Neural progenitor cell (in vitro differentiated cells): ENCODE results near the gene UBE2V1. TPM values are rescaled to one million over a fixed set of nuclear protein-coding genes. Genes with fewer than 3 reads are reported as not detected.

Experiments used
- DNase-seq: peaks from one replicate; pipeline ENCODE4 v3.0.0-alpha.2; 2016; ENCODE audit warnings: low spot score
- H2AFZ ChIP-seq: fragments of 200-600 bp; sonication (generic); replicated peaks from 2 replicates; pipeline ENCODE4 v1.6.1; 2016; ENCODE audit warnings: antibody characterized with exemption
- H3F3A ChIP-seq: fragments of 200-600 bp; sonication (generic); 2 replicates; pipeline ENCODE4 v1.6.1; 2016; ENCODE audit warnings: antibody characterized with exemption, low read depth
- H3K27ac ChIP-seq: fragments of 200-600 bp; sonication (generic); 2 replicates; pipeline ENCODE4 v1.5.1; 2016; ENCODE audit warnings: mild to moderate bottlenecking
- H3K27me3 ChIP-seq: fragments of 200-600 bp; sonication (generic); 2 replicates; pipeline ENCODE4 v1.6.1; 2016; ENCODE audit warnings: mild to moderate bottlenecking, moderate library complexity
- H3K36me3 ChIP-seq: fragments of 200-600 bp; sonication (generic); 2 replicates; pipeline ENCODE4 v1.5.1; 2016
- H3K4me1 ChIP-seq: fragments of 200-600 bp; sonication (generic); 2 replicates; pipeline ENCODE4 v1.6.1; 2016; ENCODE audit warnings: mixed run types
- H3K4me2 ChIP-seq: fragments of 200-600 bp; sonication (generic); 2 replicates; pipeline ENCODE4 v1.6.1; 2016
- H3K4me3 ChIP-seq: fragments of 200-600 bp; sonication (generic); 2 replicates; pipeline ENCODE4 v1.5.1; 2016
- H3K79me2 ChIP-seq: fragments of 200-600 bp; sonication (generic); 2 replicates; pipeline ENCODE4 v1.6.1; 2016; ENCODE audit warnings: low read depth
- H3K9ac ChIP-seq: fragments of 200-600 bp; sonication (generic); 2 replicates; pipeline ENCODE4 v1.6.1; 2016
- H3K9me3 ChIP-seq: fragments of 200-600 bp; sonication (generic); 2 replicates; pipeline ENCODE4 v1.5.1; 2016; ENCODE audit warnings: low read depth
- H4K20me1 ChIP-seq: fragments of 200-600 bp; sonication (generic); 2 replicates; pipeline ENCODE4 v1.6.1; 2016; ENCODE audit warnings: low read depth
- H3K27ac Mint-ChIP-seq: 3 replicates; pipeline ENCODE4 v1.8.0; 2021; ENCODE audit warnings: mixed read lengths
- H3K27me3 Mint-ChIP-seq: 2 replicates; pipeline ENCODE4 v1.8.0; 2022; ENCODE audit warnings: low read depth, mild to moderate bottlenecking, inconsistent platforms, moderate library complexity, mixed read lengths; ENCODE audit not compliant: insufficient read depth
- H3K36me3 Mint-ChIP-seq: 3 replicates; pipeline ENCODE4 v1.8.0; 2021; ENCODE audit warnings: mixed read lengths
- H3K4me1 Mint-ChIP-seq: 3 replicates; pipeline ENCODE4 v1.8.0; 2021; ENCODE audit warnings: mixed read lengths
- H3K4me3 Mint-ChIP-seq: 3 replicates; pipeline ENCODE4 v1.8.0; 2021; ENCODE audit warnings: mild to moderate bottlenecking, moderate library complexity, mixed read lengths
- H3K9me3 Mint-ChIP-seq: 3 replicates; pipeline ENCODE4 v1.8.0; 2020; ENCODE audit warnings: mixed read lengths
- EZH2 ChIP-seq: fragments of 200-600 bp; sonication (generic); IDR thresholded peaks from 2 replicates; pipeline ENCODE4 v1.6.1; 2017; ENCODE audit warnings: antibody characterized with exemption, mild to moderate bottlenecking, moderate library complexity
- EZH2phosphoT487 ChIP-seq: fragments of 200-600 bp; sonication (generic); IDR thresholded peaks from 2 replicates; pipeline ENCODE4 v1.6.1; 2017; ENCODE audit warnings: antibody characterized with exemption
- total RNA-seq: library from RNA; depleted of rRNA; stranded (reverse); fragments of >200 nt; gene quantifications from 2 replicates; pipeline ENCODE4 v1.2.3, GENCODE V29; 2015; ENCODE audit warnings: low replicate concordance
- TF ChIP-seq, protein P1 (sequence below): fragments of 200-600 bp; sonication (generic); IDR thresholded peaks from 2 replicates; pipeline ENCODE4 v1.5.1; 2017; ENCODE audit warnings: antibody characterized with exemption, mild to moderate bottlenecking

Gene UBE2V1
- total RNA-seq, 1 donor from 2014 or later = 143 TPM

DNA sequence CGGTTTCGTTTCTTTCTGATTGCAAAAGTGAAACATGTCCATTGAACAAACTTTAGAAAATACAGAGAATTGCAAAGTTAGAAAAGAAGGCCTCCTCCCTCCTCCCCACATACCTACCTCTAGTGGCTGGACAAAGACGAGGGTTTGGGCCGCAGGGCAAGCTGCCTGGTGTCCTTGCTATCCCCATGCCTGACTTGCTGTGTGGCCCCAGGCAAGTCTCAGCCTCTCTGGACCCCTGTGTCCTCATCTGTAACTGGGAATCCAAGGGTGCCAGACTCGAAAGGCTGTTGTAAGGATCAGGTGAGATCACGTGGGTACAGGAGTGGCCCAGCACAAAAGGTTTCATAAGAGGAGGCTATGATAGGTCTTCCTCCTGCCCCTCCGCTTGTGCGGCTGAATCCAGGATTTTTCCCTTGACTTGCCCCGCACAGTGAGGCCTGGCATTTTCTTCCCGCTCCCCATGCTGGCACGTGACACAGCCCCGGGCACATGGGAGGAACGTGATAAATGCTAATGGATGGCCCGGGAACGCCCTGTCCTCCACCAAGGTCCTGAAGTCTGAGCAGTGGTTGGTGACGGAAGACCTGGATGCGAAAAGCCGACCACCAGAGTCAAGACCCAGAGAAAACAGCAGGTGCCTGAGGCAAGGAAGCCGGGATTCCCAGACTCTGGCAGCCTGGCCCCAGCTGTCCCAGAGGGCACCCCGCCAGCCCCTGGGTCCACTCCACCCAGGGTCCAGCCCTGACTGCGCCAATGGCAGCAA lies 55.8 kb downstream of the UBE2V1 start:
- H3K27ac ChIP-seq = no peak overlapping the region
- no peaks in the 10 kb centered on the region for H3K27me3 ChIP-seq
- H3K9me3 ChIP-seq = no peaks in the 10 kb centered on the region
- Mint-ChIP-seq H3K36me3 (no peaks in the 10 kb centered on the region), H3K4me1 (peaks cover 20% of the 10 kb centered on the region), H3K4me3 (no peak overlapping the region), H3K27ac (no peak overlapping the region), H3K27me3 (peaks cover 4% of the 10 kb centered on the region), H3K9me3 (no peaks in the 10 kb centered on the region)
- H3K9ac ChIP-seq = no peak overlapping the region
- peaks cover 7% of the 10 kb centered on the region for H3F3A ChIP-seq
- no peak overlapping the region for H3K4me2 ChIP-seq
- no peak overlapping the region for H2AFZ ChIP-seq
- H3K4me3 ChIP-seq = no peak overlapping the region
- no peak for TF ChIP-seq EZH2phosphoT487
- TF ChIP-seq EZH2 = no peak
- TF ChIP-seq, protein P1, sequence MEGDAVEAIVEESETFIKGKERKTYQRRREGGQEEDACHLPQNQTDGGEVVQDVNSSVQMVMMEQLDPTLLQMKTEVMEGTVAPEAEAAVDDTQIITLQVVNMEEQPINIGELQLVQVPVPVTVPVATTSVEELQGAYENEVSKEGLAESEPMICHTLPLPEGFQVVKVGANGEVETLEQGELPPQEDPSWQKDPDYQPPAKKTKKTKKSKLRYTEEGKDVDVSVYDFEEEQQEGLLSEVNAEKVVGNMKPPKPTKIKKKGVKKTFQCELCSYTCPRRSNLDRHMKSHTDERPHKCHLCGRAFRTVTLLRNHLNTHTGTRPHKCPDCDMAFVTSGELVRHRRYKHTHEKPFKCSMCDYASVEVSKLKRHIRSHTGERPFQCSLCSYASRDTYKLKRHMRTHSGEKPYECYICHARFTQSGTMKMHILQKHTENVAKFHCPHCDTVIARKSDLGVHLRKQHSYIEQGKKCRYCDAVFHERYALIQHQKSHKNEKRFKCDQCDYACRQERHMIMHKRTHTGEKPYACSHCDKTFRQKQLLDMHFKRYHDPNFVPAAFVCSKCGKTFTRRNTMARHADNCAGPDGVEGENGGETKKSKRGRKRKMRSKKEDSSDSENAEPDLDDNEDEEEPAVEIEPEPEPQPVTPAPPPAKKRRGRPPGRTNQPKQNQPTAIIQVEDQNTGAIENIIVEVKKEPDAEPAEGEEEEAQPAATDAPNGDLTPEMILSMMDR = no peak
- no peaks in the 10 kb centered on the region for H3K36me3 ChIP-seq
- H4K20me1 ChIP-seq = no peaks in the 10 kb centered on the region
- H3K79me2 ChIP-seq = no peaks in the 10 kb centered on the region
- peaks cover 7% of the 10 kb centered on the region for H3K4me1 ChIP-seq
- DNase-seq = no peak

DNA sequence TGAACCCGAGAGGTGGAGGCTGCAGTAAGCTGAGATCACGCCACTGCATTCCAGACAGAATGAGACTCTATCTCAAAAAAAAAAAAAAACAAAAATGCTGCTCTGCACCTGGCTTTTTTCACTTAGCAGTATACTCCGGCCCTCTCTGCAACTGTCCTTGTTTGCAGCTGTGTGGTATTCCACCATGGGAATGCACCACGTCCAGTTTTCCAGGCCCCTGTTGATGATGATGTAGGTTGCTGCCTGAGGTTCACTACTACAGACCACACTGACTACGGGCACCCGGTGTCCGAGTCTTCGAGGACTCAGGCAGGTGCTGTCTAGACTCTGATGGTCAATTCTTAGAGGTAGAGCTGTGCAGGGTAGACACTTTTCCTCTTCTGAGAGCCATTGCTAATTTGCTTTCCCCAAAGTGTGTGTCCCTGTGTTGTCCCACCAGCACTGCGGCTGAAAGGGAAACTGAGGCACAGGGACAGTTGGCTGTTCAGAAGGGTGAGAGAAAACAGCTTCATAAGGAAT lies 56.5 kb downstream of the UBE2V1 start:
- Mint-ChIP-seq H3K36me3 (no peaks in the 10 kb centered on the region), H3K4me1 (peaks cover 20% of the 10 kb centered on the region)

DNA sequence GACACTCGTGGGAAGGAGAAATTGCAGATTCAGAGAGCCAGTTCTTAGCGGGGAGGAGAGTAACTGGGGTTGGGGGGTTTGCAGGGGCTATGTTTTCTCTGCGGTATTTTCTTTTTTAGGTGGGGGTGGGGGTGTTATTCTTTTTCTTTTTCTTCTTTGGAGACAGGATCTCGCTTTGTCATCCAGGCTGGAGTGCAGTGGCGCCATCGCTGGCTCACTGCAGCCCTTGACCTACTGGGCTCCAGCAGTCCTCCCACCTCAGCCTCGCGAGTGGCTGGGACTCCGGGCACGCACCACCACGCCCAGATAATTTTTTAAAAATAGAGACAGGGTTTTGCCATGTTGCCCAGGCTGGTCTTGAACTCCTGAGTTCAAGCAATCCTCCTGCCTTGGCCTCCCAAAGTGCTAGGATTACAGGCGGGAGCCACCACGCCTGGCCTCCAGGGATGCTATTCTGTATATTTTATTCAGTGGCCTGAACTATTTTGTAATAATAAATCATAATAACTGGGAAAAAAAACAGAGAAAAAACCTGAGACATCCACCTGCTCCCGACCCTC lies 57.3 kb downstream of the UBE2V1 start:
- no peak overlapping the region for H3K4me2 ChIP-seq
- no peaks in the 10 kb centered on the region for H3K9me3 Mint-ChIP-seq

More for the DNA sequence above, 56.5 kb downstream of the UBE2V1 start:
- no peaks in the 10 kb centered on the region for H3K9me3 ChIP-seq
- H3K4me2 ChIP-seq = no peak overlapping the region
- Mint-ChIP-seq H3K27me3 (peaks cover 4% of the 10 kb centered on the region), H3K4me3 (no peak overlapping the region), H3K9me3 (no peaks in the 10 kb centered on the region), H3K27ac (no peak overlapping the region)
- H3K9ac ChIP-seq = no peak overlapping the region
- no peaks in the 10 kb centered on the region for H4K20me1 ChIP-seq
- H3K36me3 ChIP-seq = no peaks in the 10 kb centered on the region
- H3K79me2 ChIP-seq = no peaks in the 10 kb centered on the region
- peaks cover 7% of the 10 kb centered on the region for H3F3A ChIP-seq
- no peak overlapping the region for H3K4me3 ChIP-seq
- no peak for DNase-seq
- no peak overlapping the region for H2AFZ ChIP-seq
- H3K27me3 ChIP-seq = no peaks in the 10 kb centered on the region
- H3K4me1 ChIP-seq = peaks cover 7% of the 10 kb centered on the region
- no peak for TF ChIP-seq EZH2
- no peak for TF ChIP-seq EZH2phosphoT487
- TF ChIP-seq, protein P1 = no peak
- no peak overlapping the region for H3K27ac ChIP-seq

More for the DNA sequence above, 57.3 kb downstream of the UBE2V1 start:
- Mint-ChIP-seq H3K27me3 (peaks cover 4% of the 10 kb centered on the region), H3K27ac (peak overlapping the region; percentile 43), H3K4me1 (peaks cover 22% of the 10 kb centered on the region), H3K4me3 (no peak overlapping the region), H3K36me3 (no peaks in the 10 kb centered on the region)
- Histone ChIP-seq H3K9ac (no peak overlapping the region), H3K27me3 (no peaks in the 10 kb centered on the region), H4K20me1 (no peaks in the 10 kb centered on the region), H3K4me1 (peaks cover 7% of the 10 kb centered on the region), H3K36me3 (no peaks in the 10 kb centered on the region), H3K79me2 (no peaks in the 10 kb centered on the region), H3F3A (peaks cover 7% of the 10 kb centered on the region), H3K27ac (no peak overlapping the region), H2AFZ (peak overlapping the region; percentile 14), H3K9me3 (no peaks in the 10 kb centered on the region), H3K4me3 (no peak overlapping the region)
- TF ChIP-seq, protein P1 = no peak
- TF ChIP-seq EZH2 (no peak), EZH2phosphoT487 (no peak)
- DNase-seq = no peak
